ENCODE measurements around the gene PLEKHG5.
A peak's percentile ranks its signal among the peaks of the same experiment; 100 is the strongest.
"Not testable (repeated sequence)": the region's sequence is repeated elsewhere in the genome, so short reads cannot be mapped to it uniquely, and the experiment has no call there.

PLEKHG5 gene

DNA sequence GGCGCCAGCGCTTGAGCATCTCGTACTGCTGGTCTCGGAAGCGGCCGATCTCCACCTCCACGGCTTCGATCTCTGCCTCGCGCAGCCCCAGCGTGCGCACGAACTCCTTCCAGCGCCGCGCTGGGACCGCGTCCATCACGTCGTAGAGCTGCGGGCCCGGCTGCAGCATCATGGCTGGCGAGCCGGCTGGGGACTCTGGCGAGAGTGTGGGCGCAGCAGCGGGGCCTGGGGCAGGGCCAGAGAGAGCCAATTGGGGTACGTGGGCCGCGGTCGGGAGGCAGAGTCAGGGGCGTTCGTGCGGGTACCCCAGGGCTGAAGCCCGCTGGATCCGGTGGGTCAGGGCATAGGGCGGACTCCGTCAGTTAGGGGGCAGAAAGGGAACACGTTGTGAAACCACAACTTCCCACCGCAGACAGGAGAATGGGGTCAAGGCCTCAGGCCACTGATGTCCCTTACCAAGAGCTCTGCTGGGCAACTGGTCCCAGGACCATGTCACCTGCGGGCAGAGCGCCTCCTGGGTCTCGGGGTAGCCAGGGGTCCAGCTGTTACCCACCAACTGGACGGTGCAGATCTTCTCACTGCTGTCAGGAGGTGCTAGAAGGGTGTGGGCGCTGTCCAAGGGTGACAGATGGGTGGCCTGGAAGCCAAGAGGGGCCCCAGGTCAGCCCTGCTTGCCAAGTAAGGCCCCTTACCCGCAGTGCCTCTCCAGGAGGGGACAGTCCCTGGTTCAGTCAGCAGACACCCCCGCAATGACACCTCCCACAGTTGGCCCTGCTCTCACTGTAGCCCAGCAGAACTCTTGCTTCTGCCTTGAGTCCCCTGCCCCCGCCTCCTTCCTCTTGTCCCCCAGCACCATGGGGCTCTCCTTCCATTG lies 29.7 kb downstream of the PLEKHG5 start:
- DNase-seq: no peak

DNA sequence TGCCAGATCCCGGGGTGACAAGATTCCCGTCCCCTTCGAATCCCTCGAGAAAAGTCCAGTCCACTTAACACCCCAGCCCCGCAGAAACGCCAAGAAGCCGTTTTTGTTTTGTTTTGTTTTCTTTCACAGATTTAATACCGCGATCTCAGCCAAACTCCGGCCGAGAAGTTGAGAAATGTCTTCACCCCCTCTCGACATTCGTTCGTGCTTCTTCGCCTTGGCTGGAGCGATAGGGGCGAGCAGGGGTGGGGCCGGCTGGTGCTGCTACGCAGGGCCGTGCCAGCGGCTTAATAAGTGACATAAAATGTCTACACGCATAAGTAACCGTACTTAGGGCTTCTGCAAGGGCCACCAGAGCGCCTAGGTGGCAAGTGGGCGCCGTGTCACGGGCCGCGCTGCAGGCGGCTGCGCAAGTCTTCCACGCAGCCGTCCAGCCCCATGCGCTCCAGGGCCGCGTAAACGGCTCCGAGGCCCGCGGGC lies 30.4 kb downstream of the PLEKHG5 start:
- DNase-seq: no peak

DNA sequence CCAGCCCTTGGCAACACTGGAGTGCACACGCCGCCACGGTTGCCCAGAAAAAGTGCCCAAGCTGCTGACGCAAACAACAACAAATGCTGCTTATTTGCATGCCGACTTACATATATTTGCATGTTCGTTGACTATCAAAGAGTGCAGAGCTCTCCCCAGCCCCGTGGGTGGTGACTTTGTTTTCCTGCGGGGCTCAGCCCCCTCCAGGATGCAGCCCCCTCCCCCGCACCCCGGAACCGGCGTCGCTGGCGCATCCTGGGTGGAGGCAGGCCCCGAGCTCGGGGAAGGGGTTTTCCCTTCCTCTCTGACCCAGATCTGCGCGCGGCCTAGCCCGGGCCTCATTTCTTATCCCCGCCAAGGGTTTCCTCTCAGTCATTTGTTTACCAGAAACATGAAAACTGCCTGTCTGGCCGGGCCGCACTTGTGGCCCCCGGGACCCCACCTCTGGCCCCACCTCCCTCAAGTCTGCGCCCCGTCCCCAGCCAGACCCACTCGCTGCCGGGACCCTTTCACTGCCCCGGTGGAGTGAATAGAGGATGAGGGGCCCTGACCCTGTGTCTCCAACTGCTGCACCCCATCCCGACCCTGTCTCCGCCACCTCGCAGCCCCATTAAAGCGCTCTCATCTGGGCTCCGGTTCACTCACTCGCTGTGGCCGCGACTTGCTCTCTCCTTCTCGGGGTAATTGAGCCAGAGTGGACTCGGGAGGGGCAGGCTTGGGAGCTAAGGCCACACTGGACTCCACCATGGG lies 31.0 kb downstream of the PLEKHG5 start:
- DNase-seq: no peak

DNA sequence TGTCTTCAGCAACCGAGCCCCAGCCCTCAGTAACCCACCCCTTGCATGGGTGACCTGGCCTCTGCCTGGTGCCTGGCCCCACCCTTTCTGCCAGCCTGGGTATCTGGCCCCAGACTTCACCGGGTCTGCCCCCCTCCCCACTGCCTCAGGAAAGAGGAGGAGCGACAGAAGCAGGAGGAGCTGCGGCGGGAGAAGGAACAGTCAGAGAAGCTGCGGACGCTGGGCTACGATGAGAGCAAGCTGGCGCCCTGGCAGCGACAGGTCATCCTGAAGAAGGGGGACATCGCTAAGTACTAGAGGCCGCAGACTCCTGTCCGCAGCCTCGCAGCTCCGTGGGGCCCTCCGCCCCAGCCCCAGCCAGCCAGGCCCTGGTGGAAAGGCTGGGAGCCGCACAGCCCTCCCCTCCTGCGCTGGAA lies 31.6 kb downstream of the PLEKHG5 start:
- DNase-seq: no peak

DNA sequence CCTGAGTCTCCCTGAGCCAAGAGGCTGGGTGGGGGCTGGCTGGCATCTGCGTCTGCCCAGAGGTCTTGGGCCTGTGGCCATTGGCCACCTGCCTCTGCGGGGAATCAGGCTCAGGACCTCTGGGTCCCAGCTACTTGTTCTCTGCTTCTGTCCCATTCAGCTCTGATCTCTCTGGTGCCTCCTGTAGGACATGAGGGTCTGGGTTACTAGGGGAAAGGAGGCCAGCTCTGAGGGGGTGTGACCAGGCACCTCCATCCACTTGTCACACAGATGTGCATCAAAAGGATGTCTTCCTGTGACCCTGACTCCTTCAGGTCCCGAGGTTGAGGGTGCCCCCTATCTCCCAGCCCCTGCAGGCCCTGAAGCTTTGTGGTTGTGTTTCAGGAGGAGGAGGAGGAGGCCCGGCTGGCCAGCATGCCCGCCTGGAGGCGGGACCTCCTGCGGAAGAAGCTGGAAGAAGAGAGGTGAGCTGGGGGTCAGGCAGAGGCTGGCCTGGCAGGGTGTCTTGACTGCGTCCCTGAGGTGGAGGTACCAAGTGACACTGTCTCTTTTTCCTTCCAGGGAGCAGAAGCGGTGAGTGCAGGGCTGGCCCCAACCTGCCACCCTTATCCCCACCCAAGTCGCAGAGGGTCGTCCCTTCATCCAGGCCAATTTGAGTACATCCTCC lies 34.5 kb downstream of the PLEKHG5 start:
- DNase-seq: no peak

DNA sequence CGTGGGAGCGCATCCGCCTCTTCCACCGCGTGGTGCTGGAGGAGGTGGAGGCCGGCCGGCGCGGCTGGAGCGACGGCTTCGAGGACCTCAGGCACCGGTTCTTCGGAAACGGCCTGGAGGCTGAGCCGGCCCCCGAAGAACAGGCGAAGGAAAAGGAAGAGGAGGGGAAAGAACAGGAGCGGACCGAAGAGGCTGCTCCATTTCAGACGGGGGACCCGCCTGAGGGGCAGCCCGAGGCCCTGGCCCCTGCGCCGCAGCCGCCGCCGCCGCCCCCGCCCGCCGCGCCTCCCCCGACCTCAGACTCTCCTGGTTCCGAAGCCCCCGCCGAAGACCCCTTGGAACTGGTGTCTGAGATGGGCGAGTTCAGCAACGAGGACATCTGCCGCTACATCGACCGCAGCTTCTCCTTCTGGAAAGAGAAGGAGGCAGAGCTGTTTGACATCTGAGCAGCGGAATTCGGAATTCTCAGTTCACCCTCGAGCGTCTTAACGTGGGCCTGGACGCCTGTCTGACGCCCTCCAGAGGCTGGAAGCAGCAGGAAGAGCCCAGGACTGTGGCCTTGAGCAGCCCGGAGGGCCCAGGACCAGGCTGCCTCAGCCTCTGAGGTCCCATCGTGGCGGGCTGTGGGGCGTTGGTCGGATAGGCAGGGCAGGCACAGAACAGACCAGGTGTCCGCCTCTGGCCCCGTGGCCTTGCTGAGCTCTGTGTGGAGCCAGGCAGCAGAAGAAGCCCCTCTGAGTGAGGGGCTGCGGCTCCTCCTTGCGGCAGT lies 35.5 kb downstream of the PLEKHG5 start:
- not testable (repeated sequence) for DNase-seq

DNA sequence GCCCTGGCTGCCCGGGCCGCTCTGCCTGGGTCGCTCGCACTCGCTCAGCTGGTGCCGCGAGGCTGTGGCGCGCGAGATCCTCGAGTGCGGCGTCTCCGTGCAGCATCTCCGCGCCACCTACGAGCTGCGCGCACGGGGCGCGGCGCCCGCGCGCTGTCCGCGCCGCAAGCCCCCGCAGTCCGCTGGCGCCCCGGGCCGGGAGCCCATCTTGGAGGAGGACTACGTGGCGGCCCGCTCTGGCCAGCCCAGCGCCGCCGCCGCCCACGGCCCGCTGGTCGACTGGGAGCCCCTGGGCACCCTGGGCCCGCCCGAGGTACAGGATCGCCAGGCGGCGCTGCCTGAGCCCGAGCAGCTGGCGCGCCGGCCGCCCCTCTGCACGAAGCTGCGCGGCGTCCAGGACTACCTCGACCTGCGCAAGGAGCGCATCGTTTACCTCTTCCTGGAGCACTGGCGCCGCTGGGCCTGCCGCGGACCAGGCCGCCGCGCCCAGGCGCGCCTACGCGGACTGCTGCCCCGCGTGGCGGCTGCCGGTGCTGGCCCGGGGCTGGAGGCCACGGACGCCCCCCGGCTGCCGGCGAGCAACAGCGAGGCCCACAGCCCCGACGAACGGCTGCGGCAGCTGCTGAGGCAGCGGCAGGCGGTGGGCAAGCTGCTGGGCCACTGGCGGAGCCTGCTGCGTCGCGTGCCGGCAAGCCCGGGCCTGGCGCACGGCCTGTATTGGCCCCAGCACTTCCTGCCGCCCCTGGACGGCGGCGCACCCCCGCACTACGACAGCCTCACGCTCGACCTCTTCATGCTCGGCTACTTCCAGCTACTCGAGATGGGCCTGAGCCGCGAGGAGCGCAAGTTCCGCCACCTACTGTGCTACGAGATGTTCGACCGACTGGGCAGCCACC lies 36.4 kb downstream of the PLEKHG5 start:
- no peak for DNase-seq

DNA sequence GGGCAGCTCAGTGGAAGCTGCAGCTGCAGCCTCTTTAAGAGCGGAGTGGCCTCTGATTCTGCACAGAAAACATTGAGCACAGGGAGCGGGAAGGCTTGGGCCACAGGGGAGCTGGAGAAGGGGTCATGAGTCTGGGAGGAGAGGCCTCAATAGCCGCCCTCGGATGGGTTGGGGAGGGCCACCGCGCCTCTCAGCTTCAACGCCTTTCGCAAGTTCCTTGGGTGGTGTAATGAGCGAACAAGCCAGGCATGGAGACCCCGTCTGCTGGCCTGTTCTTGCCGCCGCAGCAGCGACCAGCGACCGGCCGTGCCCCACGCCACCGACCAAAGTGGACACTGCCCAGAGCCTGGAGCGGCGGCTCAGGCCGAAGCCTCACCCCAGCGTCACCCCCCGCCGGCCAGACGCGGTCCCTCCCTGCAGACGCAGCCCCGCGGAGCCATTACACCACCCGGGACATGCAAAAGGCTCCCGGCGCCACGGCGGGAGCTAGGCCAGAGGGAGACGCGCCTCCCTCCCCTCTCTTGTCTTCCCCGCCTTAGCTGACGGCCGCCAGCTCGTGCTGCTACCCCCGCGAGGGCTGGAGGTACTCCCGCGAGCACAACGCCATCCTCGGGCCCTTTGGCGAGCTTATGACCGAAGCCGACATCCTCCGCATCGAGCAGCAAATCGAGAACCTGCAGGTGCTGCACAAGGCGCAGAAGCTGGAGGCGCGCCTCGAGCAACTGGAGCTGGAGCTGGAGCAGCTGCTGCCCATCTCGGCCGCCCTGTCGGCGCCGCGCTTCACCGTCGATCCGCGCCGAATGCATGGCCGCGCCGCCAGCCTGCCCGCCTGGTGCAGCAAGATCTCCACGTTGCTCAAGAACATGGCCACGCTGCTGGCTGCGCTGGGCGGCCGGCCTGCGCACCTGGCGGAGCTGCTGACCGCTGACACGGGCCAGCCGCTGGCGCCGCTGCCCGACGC lies 37.3 kb downstream of the PLEKHG5 start:
- not testable (repeated sequence) for DNase-seq

DNA sequence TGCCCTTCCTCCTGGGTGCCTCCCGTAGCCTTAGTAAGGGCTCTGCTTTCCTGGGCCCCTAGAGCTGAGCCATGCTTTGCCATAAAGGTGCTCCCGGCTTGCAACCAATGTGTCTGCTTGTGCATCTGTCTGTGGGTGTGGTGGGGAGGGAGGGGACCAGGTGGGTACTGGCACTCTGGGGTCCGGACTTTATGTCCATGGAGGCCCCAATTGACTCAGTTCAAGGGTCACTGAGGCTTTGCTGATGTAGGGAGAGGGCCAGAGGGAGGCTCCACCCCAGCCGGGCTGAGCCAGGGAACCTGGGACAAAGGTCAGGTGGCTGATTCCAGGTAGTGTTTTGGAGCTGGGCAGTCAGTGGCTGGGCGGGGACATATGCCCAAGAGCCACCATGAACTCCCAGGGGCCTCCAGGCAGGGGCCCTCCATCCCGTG lies 40.5 kb downstream of the PLEKHG5 start:
- no peak for DNase-seq

DNA sequence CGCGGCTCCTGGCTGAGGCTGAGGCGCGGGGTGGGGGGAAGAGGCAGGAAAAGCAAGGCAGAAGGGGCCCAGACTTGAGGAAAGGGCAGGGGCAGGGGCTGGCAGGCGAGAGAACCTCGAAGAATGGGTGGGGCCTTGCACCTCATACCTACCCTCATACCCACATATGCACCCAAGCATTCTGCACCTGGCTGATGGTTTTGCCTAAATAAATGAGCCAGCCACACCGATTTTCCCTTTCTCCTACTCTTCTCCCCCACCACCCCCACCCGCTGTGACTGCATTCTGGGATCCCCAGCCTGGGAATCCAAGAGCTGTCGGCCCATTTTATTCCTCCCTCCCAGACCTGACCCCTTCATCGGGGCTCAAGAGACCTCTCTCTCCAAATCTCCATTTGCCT lies 41.0 kb downstream of the PLEKHG5 start:
- not testable (repeated sequence) for DNase-seq

DNA sequence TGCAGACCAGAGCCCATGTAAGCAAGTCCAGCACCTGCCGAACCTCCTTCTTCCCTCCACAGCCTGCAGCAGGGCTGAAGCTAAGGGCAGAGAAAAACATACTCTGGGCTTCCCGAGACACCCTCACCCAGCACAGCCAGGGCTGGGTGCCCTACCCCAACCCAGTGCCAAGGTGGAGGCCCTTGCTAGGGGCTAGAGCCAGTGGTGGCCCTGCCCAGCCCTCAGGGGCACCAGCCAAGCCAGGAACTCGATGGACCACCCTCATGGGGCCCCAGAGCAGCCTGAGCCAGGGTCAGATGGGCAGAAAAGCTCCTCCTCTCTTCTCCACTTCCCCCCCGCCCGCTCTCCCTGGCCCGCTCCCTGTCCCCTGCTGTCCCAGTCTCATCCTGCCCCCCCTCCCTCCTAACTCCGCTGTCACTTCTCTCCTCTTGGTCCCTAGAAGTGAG lies 41.4 kb downstream of the PLEKHG5 start:
- DNase-seq: no peak

DNA sequence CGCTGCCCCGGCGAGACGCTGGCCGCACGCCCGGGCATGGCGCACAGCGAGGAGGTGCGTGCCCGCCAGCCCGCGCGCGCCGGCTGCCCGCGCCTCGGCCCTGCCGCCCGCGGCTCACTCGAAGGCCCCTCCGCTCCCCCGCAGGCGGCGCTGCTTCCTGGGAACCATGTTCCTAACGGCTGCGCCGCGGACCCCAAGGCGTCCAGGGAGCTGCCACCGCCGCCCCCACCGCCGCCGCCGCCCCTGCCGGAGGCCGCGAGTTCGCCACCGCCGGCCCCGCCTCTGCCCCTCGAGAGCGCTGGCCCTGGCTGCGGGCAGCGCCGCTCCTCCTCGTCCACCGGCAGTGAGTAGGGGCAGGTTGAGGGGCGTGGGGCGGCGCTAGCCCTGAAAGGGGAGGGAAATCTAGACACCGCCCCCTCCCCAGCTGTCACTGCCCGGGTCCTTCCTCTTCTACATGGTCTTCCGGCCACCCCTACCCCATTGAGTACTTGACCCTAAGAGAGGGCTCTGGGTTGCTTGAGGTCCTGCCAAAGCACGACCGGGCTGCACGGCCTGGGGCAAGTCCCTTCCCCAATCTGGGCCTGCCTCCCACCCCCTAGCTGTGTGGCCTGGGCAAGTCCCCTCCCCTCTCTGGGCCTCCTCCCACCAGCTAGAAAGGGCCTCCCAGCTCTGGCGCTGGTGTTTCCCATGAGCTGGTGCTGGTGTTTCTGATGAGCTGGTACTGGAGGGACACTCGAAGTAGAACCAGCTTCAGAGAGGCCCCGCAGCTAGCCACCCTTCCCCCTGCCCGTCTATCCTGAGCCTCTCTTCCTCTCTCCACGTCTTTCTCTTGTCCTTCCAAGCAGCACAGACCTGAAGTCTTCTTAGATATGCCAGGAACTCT lies 42.5 kb downstream of the PLEKHG5 start:
- DNase-seq: no peak

DNA sequence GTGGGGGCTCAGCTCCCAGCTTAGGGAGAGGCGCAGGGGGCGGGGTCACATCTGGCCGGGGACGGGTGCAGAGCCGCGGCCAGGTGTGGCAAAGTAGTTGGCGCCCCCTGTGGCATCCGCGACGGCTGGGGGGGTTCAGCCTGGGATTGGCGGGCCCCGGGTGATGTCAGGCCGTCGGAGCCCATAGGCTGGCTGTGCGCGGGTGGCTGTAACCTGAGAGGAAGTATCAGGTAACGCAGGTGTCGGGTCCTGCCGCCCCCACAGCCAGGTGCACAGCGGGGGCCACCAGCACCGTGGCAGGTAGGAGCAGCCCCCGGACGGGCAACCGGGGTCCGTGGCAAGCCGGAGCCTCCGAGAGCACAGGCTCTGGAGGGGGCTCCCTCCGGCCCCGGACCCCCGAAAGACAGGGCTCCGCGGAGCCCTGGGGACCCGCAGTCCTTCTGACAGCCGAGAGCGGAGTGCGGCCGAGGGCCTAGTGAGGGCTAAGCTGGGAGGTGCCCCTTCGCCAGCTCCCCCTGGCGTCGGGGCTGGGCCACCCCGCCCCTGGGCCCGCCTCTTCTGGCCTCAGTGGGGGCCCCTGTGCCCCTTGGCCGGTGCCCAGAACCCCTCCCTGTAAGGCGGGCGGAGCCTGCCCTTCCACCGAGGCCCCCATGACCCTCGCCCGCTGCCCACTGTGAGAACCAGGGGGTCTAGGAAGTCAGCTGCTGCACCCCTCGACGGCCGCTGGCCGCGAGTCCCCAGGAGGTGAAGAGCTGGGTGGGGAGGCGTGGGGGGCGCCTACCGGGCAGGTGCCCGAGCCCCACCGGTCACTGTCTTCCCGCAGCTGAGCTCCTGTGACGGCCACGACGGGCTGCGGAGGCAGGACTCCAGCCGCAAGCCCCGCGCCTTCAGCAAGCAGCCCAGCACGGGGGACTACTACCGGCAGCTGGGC lies 43.4 kb downstream of the PLEKHG5 start:
- DNase-seq: peak; percentile 70

DNA sequence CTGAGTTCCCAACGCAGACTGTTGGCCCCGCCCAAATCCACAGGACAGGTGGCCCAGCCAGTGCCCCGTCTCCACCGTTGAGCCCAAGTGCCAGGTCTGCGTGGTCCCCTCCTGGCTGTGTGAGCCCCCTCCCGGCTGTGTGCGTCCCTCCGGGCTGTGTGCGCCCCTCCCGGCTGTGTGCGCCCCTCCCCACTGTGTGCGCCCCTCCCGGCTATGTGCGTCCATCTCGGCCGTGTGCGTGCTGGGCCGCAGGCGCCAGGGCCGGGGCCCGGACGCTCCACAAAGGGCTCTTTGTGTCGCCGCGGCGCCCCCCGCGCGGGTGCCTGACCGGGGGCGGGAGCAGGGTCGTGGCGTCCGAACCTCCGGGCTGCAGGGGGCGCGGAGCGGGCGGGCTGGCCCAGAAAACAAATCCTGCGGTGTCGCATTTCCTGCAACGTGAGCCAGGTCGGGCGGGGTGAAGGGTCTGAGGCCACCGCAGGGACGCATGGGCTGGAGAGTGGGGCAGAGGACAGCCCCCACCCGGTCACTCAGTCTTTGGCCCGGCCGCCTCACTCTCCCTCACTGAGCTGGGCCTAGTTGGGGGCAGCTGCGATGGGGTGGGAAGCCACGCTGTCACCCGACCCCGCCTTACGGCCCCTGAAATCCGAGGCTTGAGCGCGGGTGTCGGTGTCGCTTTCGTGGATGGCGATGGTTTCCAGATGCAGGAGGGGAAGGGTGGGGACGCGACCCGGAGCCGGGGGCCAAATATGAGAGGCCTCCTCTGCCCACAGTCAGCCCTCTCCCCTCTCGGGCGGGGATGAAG lies 44.2 kb downstream of the PLEKHG5 start:
- DNase-seq: no peak

DNA sequence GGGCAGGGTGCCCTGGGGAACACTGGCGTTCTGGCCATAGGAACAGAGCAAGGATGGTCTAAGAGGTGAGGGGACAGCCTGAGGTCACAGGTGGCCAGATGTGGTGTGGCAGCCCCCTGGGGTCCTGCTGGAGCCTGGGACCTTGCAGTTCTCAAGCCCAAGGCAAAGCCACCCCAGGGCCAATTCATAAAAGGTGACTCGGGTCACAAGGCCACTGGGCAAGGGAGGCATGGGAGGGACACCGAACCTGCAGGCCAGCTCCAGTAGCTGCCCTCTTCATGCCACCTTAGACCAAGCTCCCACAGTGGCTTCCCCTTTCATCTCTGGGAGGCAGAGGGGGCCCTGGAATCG lies 44.8 kb downstream of the PLEKHG5 start:
- no peak for DNase-seq

DNA sequence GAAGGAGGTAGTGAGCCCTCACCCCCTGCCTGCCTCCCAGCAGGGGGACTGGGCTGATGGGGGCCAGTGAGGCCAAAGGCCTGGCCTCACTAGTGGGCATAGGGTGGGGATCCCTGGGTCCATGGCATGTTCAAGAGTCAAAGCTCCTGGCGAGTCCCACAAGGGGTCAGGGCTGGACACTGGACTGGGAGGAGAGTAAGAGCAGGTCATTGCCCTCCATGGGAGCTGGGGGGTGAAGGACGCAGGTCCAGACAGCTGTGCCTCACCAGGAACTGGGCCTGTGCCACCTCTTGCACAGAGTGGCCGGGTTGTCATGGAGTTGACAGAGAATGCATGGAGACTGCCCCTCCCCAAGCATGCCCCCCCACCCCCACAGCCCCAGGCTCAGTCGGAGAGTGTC lies 45.5 kb downstream of the PLEKHG5 start:
- not testable (repeated sequence) for DNase-seq

DNA sequence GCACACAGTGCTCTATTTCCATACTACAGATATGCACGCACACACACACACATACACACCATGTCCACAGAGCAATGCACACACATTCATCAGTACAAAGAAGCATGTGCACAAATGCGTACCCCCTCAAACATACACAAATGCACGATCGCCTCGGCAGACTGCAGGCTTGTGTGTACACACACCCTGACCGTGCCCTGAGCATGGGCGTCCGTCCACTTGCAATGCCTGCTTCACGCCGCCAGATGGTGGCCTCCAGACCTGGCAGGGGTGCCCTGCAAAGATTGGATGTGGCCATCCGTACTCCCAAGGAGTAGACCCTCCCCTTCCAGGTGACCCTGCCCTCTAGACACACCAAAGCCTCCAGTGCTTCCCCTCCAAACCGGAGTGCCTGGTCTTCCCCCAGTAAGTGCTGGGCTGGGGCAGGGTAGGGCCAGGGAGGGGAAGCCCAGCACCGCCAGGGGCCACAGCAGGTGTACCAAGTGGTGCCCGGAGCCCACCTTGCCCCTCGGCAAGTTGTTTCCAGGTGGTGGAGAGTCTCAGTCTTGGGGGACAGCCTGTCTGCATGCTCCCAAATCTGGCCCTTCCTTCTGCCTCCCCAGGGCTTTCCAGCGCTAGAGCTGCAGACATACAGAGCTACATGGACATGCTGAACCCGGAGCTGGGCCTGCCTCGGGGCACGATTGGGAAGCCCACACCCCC lies 46.3 kb downstream of the PLEKHG5 start:
- DNase-seq: peak; percentile 16

Data from DMS153 (cell line).